Measurements from ENCODE around the gene B3GALT2.
"Not testable (repeated sequence)": the region's sequence is repeated elsewhere in the genome, so short reads cannot be mapped to it uniquely, and the experiment has no call there.

The B3GALT2 gene, protein sequence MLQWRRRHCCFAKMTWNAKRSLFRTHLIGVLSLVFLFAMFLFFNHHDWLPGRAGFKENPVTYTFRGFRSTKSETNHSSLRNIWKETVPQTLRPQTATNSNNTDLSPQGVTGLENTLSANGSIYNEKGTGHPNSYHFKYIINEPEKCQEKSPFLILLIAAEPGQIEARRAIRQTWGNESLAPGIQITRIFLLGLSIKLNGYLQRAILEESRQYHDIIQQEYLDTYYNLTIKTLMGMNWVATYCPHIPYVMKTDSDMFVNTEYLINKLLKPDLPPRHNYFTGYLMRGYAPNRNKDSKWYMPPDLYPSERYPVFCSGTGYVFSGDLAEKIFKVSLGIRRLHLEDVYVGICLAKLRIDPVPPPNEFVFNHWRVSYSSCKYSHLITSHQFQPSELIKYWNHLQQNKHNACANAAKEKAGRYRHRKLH

DNA sequence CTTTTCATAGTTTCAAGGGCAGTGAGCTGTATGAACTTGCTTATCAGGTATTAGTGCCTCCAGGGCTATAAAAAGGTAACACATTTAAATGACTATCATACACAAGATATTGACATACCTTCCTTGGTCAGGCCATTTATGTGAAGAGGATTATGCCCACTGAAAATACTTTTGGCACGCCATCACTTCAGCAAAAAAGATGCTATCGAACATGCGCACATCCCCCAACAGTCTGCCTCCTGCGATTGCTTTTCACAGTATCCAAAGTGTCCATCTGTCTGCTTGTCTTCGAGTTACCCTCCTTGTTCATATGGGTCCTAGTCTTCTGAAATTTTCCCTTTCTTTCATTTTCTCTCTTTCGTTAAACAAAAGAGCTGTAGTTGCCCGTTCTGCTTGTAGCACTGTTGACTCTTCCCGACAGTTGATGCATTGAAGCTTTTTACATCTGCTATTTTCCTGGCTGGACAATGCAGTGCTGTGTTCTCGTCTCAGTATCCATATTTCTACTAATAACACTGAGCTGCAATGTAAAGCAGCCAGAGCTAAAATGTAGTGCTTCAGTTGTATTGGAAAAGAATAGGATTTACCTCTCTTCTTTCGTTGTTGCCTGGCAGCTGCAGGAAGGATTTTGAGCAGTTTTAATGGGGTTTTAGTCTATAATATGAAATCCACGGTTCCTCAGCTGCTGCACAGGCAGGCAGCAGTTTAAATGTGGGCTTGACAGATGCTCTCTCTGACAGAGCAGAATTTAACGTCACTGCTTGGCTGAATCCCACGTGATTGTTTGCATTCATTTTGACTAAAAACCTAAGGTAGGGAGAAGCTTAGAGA lies at the start of gene B3GALT2:
Gene B3GALT2, minus strand, starts transcription at position 713 of the 831 bp plus-strand sequence. CDS start 5,051 bp downstream, outside the sequence.
- peak; percentile 83 for DNase-seq

- DNase-seq, result no peak
These were observed 48.1 kb upstream of the B3GALT2 start for GRCh38 chr1:193234530-193234929.

GRCh38 chr1:193231146-193231545 lies 44.7 kb upstream of the B3GALT2 start:
- DNase-seq, result not testable (repeated sequence)

DNA sequence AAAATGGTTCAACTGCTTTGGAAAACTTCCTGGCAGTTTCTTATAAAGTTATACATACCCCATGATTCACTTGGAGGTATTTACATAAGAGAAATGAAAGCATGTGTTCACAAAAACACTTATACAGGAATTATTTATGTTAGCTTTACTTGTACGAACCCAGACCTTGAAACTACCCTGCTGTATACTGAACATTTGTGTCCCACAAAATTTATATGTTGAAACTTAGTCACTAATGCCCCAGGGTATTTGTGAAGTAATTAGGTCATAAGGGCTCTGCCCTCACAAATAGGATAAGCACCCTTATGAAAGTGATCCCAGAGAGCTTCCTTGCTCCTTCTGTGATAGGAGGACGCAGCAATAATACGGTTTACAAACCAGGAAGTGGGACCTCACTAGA lies 42.7 kb upstream of the B3GALT2 start:
- DNase-seq, result no peak

GRCh38 chr1:193222056-193222615 lies 35.7 kb upstream of the B3GALT2 start:
- DNase-seq, result no peak

DNA sequence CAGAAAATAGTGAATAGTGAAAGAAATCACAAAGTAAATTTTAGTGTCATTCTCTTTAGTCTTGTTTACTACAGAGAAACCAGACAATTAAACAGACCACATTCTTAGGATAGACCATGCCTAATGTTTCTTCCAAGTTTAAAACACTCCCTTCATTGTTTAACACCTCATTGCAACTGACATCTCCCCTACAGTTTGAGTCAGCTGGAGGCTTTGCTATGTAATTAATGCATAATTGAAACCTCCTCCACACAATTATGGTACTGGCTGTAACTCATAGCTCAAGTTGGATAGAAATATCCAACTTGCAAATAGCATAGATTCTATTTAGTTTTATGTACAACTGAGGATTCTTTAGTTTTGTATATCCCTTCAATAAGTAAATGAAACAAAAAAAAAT lies 35.2 kb upstream of the B3GALT2 start:
- DNase-seq, result peak; percentile 4

DNA sequence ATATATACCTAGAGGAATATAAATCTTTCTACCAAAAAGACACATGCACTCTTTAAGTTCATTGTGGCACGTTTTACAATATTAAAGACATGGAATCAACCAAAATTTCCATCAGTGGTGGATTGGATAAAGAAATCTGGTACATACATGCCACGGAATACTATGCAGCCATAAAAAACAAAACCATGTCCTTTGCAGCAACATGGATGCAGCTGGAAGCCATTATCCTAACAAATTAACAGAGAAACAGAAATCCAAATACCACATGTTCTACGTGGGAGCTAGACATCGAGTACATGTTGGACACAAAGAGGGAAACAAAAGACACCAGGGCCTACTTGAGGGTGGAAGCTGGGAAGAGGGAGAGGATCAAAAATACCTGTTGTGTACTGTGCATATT lies 33.0 kb upstream of the B3GALT2 start:
- DNase-seq, result no peak

DNA sequence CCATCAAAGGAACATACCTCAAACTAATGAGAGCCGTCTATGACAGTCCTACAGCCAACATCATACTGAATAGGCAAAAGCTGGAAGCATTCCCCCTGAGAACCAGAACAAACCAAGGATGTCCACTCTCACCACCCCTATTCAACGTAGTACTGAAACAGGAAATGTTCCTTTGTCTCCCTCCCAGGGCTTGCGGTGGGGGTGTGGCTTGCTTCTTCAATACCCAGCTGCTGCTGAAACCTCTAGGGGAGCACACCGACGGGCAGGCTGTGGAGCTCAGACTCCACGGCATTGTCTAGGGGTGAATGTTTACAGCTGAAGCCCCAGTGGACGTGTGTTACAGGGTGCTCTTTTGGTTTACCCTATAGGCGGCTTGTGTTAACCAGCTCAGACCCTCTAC lies 30.5 kb upstream of the B3GALT2 start:
- DNase-seq, result no peak

- no peak for DNase-seq
These were observed 27.6 kb upstream of the B3GALT2 start for GRCh38 chr1:193213998-193214397.

- DNase-seq, result no peak
These were observed 26.2 kb upstream of the B3GALT2 start for GRCh38 chr1:193212637-193213036.

DNA sequence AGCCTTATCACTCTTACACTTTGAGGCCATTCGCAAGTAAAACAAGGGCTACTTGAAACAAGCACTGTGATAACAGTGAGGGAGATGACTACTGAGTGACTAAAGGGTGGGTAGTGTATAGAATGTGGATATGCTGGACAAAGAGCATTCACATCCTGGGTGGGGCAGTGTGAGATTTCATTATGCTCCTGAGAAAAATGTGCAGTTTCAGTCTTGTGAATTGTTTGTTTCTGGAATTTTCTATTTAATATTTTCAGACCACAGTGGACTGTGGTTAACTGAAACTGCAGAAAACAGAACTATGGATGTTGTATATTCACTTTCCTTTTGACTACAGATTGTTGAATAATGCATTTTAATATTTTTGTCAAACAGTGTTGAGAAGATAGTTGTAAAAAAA lies 25.1 kb upstream of the B3GALT2 start:
- DNase-seq, result no peak

GRCh38 chr1:193210996-193211395 lies 24.6 kb upstream of the B3GALT2 start:
- DNase-seq, result no peak

DNA sequence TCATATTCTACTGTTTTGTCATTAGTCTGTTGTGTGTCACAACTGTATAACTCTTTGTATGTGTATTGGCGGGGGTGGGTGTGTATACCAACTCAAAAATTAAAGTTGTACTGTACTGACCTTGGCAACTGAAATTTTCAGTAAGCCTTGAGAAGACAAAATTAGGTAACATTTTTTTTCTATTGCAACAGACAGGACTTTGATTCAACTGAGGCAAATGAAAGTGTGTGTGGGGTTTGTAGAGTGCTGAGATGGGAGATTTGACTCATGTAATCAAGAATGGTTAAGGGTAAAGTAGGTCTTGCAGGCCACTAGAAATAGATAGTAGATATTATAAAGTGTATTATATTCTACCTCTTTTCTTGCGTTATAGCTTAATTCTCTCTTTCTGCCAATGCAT lies 14.6 kb upstream of the B3GALT2 start:
- no peak for DNase-seq

DNA sequence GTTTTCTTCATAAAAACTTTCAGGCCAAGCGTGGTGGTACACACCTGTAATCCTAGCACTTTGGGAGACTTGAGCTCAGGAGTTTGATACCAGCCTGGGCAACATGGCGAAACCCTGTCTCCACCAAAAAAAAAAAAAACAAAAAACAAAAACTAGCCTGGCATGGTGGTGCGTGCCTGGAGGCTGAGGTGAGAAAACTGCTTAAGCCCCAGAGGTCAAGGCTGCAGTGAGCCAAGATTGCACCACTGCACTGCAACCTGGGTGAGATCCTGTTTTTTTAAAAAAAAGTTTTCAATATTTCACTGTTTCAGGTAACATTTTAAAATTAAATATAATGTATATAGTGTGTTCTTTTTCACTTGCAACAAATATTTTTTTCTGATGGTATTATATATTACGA lies 13.5 kb upstream of the B3GALT2 start:
- DNase-seq, result no peak

- no peak for DNase-seq
These were observed 6.2 kb upstream of the B3GALT2 start for GRCh38 chr1:193192586-193192985.

DNA sequence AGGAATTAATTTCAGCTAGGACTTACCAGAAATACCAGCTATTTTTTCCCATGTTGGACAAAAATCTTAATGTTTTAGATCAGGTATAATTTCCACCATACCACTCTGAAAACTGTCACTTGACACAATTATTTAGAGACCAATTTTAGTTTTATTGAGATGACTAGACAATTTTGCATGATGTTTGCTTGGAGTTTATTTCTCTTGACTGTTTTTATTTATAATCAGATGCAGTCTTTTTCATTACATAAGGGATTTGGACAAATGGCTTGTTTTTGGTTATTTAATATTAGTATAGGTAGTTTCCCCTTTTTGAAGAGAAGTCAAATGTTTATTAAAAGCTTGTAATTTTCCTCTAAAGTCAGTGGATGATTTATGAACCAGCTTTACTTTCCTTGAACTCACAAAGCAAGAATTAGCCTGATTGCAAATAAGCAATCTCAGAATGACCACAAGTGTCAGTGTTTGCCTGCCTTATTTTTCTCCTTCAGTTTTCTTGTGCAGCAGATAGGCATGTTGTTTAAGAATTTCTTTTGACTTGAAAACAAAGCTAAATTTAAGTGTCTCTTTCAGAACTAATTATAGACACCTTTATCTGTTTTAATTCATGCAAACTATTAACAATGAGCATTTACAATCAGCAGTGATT lies 3.8 kb upstream of the B3GALT2 start:
- DNase-seq, result no peak

DNA sequence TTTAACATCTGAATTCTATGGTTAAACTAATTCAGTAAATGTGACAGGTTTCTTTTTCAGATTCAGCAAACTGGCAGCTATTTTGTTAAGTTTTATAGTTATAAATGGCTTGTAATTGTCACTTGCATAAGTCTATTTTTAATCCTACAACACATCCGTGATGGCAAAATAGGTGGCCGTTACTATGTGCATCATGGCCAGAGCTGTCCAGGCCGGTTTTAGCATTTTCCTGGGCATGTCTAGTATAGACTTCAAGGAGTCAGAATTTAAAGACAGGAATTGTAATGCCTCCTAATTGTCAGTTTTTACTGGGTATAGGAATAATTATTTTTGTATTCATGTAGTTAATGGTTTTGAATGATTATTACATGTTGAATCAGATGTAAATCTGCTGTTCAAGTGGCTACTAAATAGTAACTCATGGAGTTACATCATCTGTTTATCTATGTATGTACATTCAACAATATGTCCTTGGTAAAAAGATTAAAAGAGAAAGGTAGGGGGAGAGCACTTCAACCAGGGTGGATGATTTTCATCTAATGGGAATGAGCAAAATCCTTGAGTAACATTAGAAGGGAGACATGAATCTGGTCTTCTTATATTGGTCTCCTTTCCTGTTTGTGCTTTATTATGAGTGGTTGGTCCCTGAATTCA lies 3.2 kb upstream of the B3GALT2 start:
- no peak for DNase-seq

DNA sequence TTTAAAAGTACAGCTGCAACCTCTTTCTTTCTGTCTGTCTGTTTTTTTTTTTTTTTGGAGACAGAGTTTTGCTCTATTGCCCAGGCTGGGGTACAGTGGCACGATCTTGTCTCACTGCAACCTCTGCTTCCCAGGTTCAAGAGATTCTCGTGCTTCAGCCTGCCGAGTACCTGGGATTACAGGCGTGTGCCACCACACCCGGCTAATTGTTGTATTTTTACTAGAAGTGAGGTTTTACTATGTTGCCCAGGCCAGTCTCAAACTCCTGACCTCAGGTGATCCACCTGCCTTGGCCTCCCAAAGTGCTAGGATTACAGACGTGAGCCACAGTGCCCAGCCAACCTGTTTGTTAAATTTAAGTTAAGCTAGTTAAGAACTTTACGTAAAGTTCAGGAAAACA lies 2.5 kb upstream of the B3GALT2 start:
- DNase-seq, result not testable (repeated sequence)

- DNase-seq, result no peak
These were observed 701 bp upstream of the B3GALT2 start for GRCh38 chr1:193187114-193187513.

- no peak for DNase-seq
These were observed 1.2 kb downstream of the B3GALT2 start for GRCh38 chr1:193185211-193185610.

DNA sequence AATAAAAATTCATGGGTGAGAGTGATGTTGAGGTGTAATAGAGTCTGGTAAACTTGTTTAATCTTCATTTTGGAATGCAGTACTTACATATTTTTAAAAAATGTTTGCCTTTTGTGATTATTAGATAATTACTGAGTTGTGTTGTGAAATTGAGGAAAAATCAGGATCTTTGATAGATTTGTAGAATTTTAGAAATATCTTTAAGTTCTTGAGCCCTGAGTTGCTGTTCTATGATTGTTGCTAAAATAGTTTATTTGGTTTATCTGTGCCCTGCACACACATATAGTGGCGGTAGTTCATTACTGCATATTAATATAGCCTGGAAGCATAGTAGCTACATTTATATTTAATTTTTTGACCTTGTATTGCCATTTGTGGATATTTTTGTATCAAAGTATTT lies 1.6 kb downstream of the B3GALT2 start:
- no peak for DNase-seq

GRCh38 chr1:193183019-193183627 lies 3.3 kb downstream of the B3GALT2 start:
- peak; percentile 49 for DNase-seq
